Renal pelvis (tissue), 12 donors: ENCODE data around the gene ZDHHC15. TPM values are rescaled to one million over a fixed set of nuclear protein-coding genes. Genes with fewer than 3 reads are reported as not detected.
"Not testable (repeated sequence)": the region's sequence is repeated elsewhere in the genome, so short reads cannot be mapped to it uniquely, and the experiment has no call there.

Source experiments
- DNase-seq: peaks from one replicate; pipeline ENCODE4 v3.0.0-alpha.2; 2013
- long read RNA-seq, 16 experiments: transcript quantifications; one replicate each; lab custom pipeline, GENCODE V29; 2026
- polyA plus RNA-seq, 3 donors: library from polyadenylated mRNA; unstranded; fragments of 120-200 nt; gene quantifications; one replicate each; pipeline ENCODE4 v1.2.1, GENCODE V29; 2013; ENCODE audit not compliant: insufficient read length in 3 of 3

ZDHHC15 gene
- polyA plus RNA-seq: 1 to 10 TPM; 5.5 to 6.3 (median 5.7) TPM
- long read RNA-seq, donor 1, full-length matches to known transcripts: 3 of 3 reads
- long read RNA-seq, donor 1, partial matches to known transcripts: 0 of 3 reads
- long read RNA-seq, donor 1, other reads (novel, unspliced or antisense): 0 of 3 reads
- long read RNA-seq, donor 2, full-length matches to known transcripts: 5 of 5 reads
- long read RNA-seq, donor 2, partial matches to known transcripts: 0 of 5 reads
- long read RNA-seq, donor 2, other reads (novel, unspliced or antisense): 0 of 5 reads
- long read RNA-seq, donor 3, full-length matches to known transcripts: 1 of 1 reads
- long read RNA-seq, donor 3, partial matches to known transcripts: 0 of 1 reads
- long read RNA-seq, donor 3, other reads (novel, unspliced or antisense): 0 of 1 reads
- long read RNA-seq, donor 4, full-length matches to known transcripts: 2 of 2 reads
- long read RNA-seq, donor 4, partial matches to known transcripts: 0 of 2 reads
- long read RNA-seq, donor 4, other reads (novel, unspliced or antisense): 0 of 2 reads
- long read RNA-seq, donor 5, full-length matches to known transcripts: 1 of 1 reads
- long read RNA-seq, donor 5, partial matches to known transcripts: 0 of 1 reads
- long read RNA-seq, donor 5, other reads (novel, unspliced or antisense): 0 of 1 reads
- long read RNA-seq, donor 6: 0 reads
- long read RNA-seq, donor 7: 0 reads
- long read RNA-seq, donor 8, full-length matches to known transcripts: 1 of 1 reads
- long read RNA-seq, donor 8, partial matches to known transcripts: 0 of 1 reads
- long read RNA-seq, donor 8, other reads (novel, unspliced or antisense): 0 of 1 reads
- long read RNA-seq, donor 9, full-length matches to known transcripts: 2 of 2 reads
- long read RNA-seq, donor 9, partial matches to known transcripts: 0 of 2 reads
- long read RNA-seq, donor 9, other reads (novel, unspliced or antisense): 0 of 2 reads
- long read RNA-seq, donor 10: 0 reads
- long read RNA-seq, donor 11, full-length matches to known transcripts: 1 of 1 reads
- long read RNA-seq, donor 11, partial matches to known transcripts: 0 of 1 reads
- long read RNA-seq, donor 11, other reads (novel, unspliced or antisense): 0 of 1 reads
- long read RNA-seq, donor 12, full-length matches to known transcripts: 3 of 3 reads
- long read RNA-seq, donor 12, partial matches to known transcripts: 0 of 3 reads
- long read RNA-seq, donor 12, other reads (novel, unspliced or antisense): 0 of 3 reads
- long read RNA-seq, donor 13: 0 reads
- long read RNA-seq, donor 14, partial matches to known transcripts: 31 of 31 reads
- long read RNA-seq, donor 14, other reads (novel, unspliced or antisense): 0 of 31 reads
- long read RNA-seq, donor 15, full-length matches to known transcripts: 1 of 15 reads
- long read RNA-seq, donor 15, partial matches to known transcripts: 14 of 15 reads
- long read RNA-seq, donor 15, other reads (novel, unspliced or antisense): 0 of 15 reads
- long read RNA-seq, donor 16, full-length matches to known transcripts: 4 of 4 reads
- long read RNA-seq, donor 16, partial matches to known transcripts: 0 of 4 reads
- long read RNA-seq, donor 16, other reads (novel, unspliced or antisense): 0 of 4 reads

GRCh38 chrX:75522565-75523431 lies at the start of gene ZDHHC15:
Gene ZDHHC15, minus strand, starts transcription at chrX:75523037. Its CDS starts 13 bp downstream, at chrX:75523024.
- peak; percentile 57 for DNase-seq

GRCh38 chrX:75560544-75560943 lies 37.7 kb upstream of the ZDHHC15 start:
- not testable (repeated sequence) for DNase-seq

GRCh38 chrX:75547783-75548182 lies 24.9 kb upstream of the ZDHHC15 start:
- DNase-seq: peak; percentile 0

- DNase-seq: no peak
These were observed 24.1 kb upstream of the ZDHHC15 start for GRCh38 chrX:75546724-75547511.

- no peak for DNase-seq
These were observed 21.9 kb upstream of the ZDHHC15 start for GRCh38 chrX:75544786-75545185.

GRCh38 chrX:75483933-75484332 lies 38.9 kb downstream of the ZDHHC15 start:
- DNase-seq: no peak

GRCh38 chrX:75461780-75462179 lies 61.1 kb downstream of the ZDHHC15 start:
- DNase-seq: not testable (repeated sequence)

GRCh38 chrX:75421688-75422230 lies 101.1 kb downstream of the ZDHHC15 start:
- no peak for DNase-seq

- DNase-seq: not testable (repeated sequence)
These were observed 115.7 kb downstream of the ZDHHC15 start for GRCh38 chrX:75407153-75407552.

- DNase-seq: no peak
These were observed 132.4 kb downstream of the ZDHHC15 start for GRCh38 chrX:75390470-75390869.

GRCh38 chrX:75369721-75370120 lies 153.1 kb downstream of the ZDHHC15 start:
- no peak for DNase-seq

- DNase-seq: no peak
These were observed 156.0 kb downstream of the ZDHHC15 start for GRCh38 chrX:75366861-75367260.

GRCh38 chrX:75365243-75365975 lies 157.4 kb downstream of the ZDHHC15 start:
- DNase-seq: no peak

GRCh38 chrX:75361788-75362187 lies 161.0 kb downstream of the ZDHHC15 start:
- DNase-seq: no peak

- DNase-seq: not testable (repeated sequence)
These were observed 174.2 kb downstream of the ZDHHC15 start for GRCh38 chrX:75348601-75349000.

- no peak for DNase-seq
These were observed 185.3 kb downstream of the ZDHHC15 start for GRCh38 chrX:75337525-75337924.

- DNase-seq: no peak
These were observed 187.7 kb downstream of the ZDHHC15 start for GRCh38 chrX:75335127-75335458.

- DNase-seq: not testable (repeated sequence)
These were observed 188.3 kb downstream of the ZDHHC15 start for GRCh38 chrX:75334407-75335126.
